GM23338 (cell line): ENCODE results near the gene ARHGAP10. TPM values are rescaled to one million over a fixed set of nuclear protein-coding genes. Genes with fewer than 3 reads are reported as not detected.

Experiments
- ATAC-seq: fragments of 200-7000 bp; cut with Tn5 transposase; 3 replicates; pipeline ENCODE4 v1.9.1; 2020
- DNase-seq: peaks from one replicate; pipeline ENCODE4 v3.0.0-alpha.2; 2015; ENCODE audit warnings: low spot score
- H2AFZ ChIP-seq: fragments of 200-600 bp; sonication (generic); 2 replicates; pipeline ENCODE4 v1.8.0; 2016; ENCODE audit warnings: antibody characterized with exemption, mild to moderate bottlenecking, moderate library complexity
- H3F3A ChIP-seq: fragments of 200-600 bp; sonication (generic); replicated peaks from 2 replicates; pipeline ENCODE4 v1.8.0; 2017; ENCODE audit warnings: antibody characterized with exemption, mixed run types, low read depth
- H3K27ac ChIP-seq: fragments of 200-600 bp; sonication (generic); 2 replicates; pipeline ENCODE4 v1.6.1; 2016; ENCODE audit warnings: low read depth
- H3K27me3 ChIP-seq: fragments of 200-600 bp; sonication (generic); 2 replicates; pipeline ENCODE4 v1.8.0; 2016; ENCODE audit warnings: mild to moderate bottlenecking, mixed run types, moderate library complexity; ENCODE audit not compliant: insufficient read depth
- H3K36me3 ChIP-seq: fragments of 200-600 bp; sonication (generic); 2 replicates; pipeline ENCODE4 v1.8.0; 2016; ENCODE audit warnings: mild to moderate bottlenecking; ENCODE audit not compliant: insufficient read depth
- H3K4me1 ChIP-seq: fragments of 200-600 bp; sonication (generic); 2 replicates; pipeline ENCODE4 v1.8.0; 2016; ENCODE audit warnings: mild to moderate bottlenecking, moderate library complexity; ENCODE audit not compliant: insufficient read depth
- H3K4me2 ChIP-seq: fragments of 200-600 bp; sonication (generic); 2 replicates; pipeline ENCODE4 v1.7.1; 2017; ENCODE audit warnings: mixed run types
- H3K4me3 ChIP-seq: fragments of 200-600 bp; sonication (generic); 2 replicates; pipeline ENCODE4 v1.6.1; 2016; ENCODE audit warnings: mixed run types
- H3K79me2 ChIP-seq: fragments of 200-600 bp; sonication (generic); replicated peaks from 2 replicates; pipeline ENCODE4 v1.8.0; 2017; ENCODE audit warnings: mild to moderate bottlenecking; ENCODE audit not compliant: insufficient read depth
- H3K9me2 ChIP-seq: fragments of 200-600 bp; sonication (generic); 2 replicates; pipeline ENCODE4 v1.8.0; 2017; ENCODE audit not compliant: insufficient read depth
- H4K20me1 ChIP-seq: fragments of 200-600 bp; sonication (generic); replicated peaks from 2 replicates; pipeline ENCODE4 v1.8.0; 2017; ENCODE audit warnings: mild to moderate bottlenecking; ENCODE audit not compliant: insufficient read depth
- H3K27ac Mint-ChIP-seq: 2 replicates; pipeline ENCODE4 v1.8.0; 2020; ENCODE audit warnings: inconsistent platforms, mild to moderate bottlenecking, moderate library complexity, mixed read lengths
- H3K27me3 Mint-ChIP-seq: 3 replicates; pipeline ENCODE4 v1.8.0; 2022; ENCODE audit warnings: low read depth, mild to moderate bottlenecking, moderate library complexity, mixed read lengths, inconsistent platforms; ENCODE audit not compliant: insufficient read depth, poor library complexity
- H3K36me3 Mint-ChIP-seq: 3 replicates; pipeline ENCODE4 v1.8.0; 2021; ENCODE audit warnings: low read depth, mild to moderate bottlenecking, inconsistent platforms, moderate library complexity, mixed read lengths
- H3K4me1 Mint-ChIP-seq: 3 replicates; pipeline ENCODE4 v1.8.0; 2020; ENCODE audit warnings: mild to moderate bottlenecking, inconsistent platforms, mixed read lengths
- H3K4me3 Mint-ChIP-seq: 3 replicates; pipeline ENCODE4 v1.8.0; 2021; ENCODE audit warnings: moderate library complexity, mild to moderate bottlenecking, inconsistent platforms, mixed read lengths
- H3K9me3 Mint-ChIP-seq: 3 replicates; pipeline ENCODE4 v1.8.0; 2020; ENCODE audit warnings: moderate library complexity, mild to moderate bottlenecking, inconsistent platforms, mixed read lengths
- CTCF ChIP-seq, 2 experiments: fragments of 200-600 bp in 1 of 2; sonication (generic) in 1 of 2; conservative IDR thresholded peaks; 2 replicates each; pipeline versions ENCODE4 v1.5.1 to v1.6.1; 2016 to 2017; ENCODE audit warnings: antibody characterized with exemption in 2 of 2, low read depth in 2 of 2, mild to moderate bottlenecking in 2 of 2, moderate library complexity in 1 of 2
- NANOG ChIP-seq: IDR thresholded peaks from 2 replicates; pipeline ENCODE4 v1.6.1; 2016; ENCODE audit warnings: antibody characterized with exemption, borderline replicate concordance
- REST ChIP-seq: IDR thresholded peaks from one replicate; pipeline ENCODE4 v1.6.1; 2018; ENCODE audit warnings: antibody characterized with exemption; ENCODE audit not compliant: unreplicated experiment
- ZNF114 ChIP-seq: fragments of 250-450 bp; sonication (Bioruptor Pico); IDR thresholded peaks from 2 replicates; pipeline ENCODE4 v1.5.0; 2020; ENCODE audit warnings: mild to moderate bottlenecking, moderate library complexity
- ZNF331 ChIP-seq: fragments of 250-450 bp; sonication (Bioruptor Pico); IDR thresholded peaks from 2 replicates; pipeline ENCODE4 v1.5.0; 2020; ENCODE audit warnings: low read depth, mild to moderate bottlenecking, moderate library complexity
- ZNF462 ChIP-seq: fragments of 250-450 bp; sonication (Bioruptor Pico); IDR thresholded peaks from 2 replicates; pipeline ENCODE4 v1.5.0; 2020; ENCODE audit warnings: mild to moderate bottlenecking, moderate library complexity
- polyA plus RNA-seq: library from polyadenylated mRNA; unstranded; fragments of >200 nt; fragmentation: Nextera tagmentation; extraction: Ambion mirVana; gene quantifications from 2 replicates; pipeline ENCODE4 v1.2.1, GENCODE V29; 2016
- total RNA-seq: library from RNA; depleted of rRNA; stranded (reverse); fragments of >200 nt; shearing (Covaris generic); gene quantifications from 2 replicates; pipeline ENCODE4 v1.2.3, GENCODE V29; 2014

The ARHGAP10 gene
- total and polyA plus RNA-seq, 2 experiments from 2014 or later = 5.1 to 6.3 TPM

- Mint-ChIP-seq H3K4me1 (peaks cover 39% of the 10 kb centered on the region), H3K36me3 (no peaks in the 10 kb centered on the region; the same call in 2 of the 3 replicates)
- no peak for ATAC-seq
Measured at GRCh38 chr4:147834480-147834879, 102.6 kb downstream of the ARHGAP10 start.

More at GRCh38 chr4:147834480-147834879, 102.6 kb downstream of the ARHGAP10 start:
- no peak overlapping the region for H2AFZ ChIP-seq
- H3K9me2 ChIP-seq = no peaks in the 10 kb centered on the region
- no peaks in the 10 kb centered on the region for H3F3A ChIP-seq
- H3K27ac ChIP-seq = peak overlapping the region; percentile 78; the same call in 1 of the 2 replicates
- no peaks in the 10 kb centered on the region for H3K79me2 ChIP-seq
- H3K4me2 ChIP-seq = no peak overlapping the region
- Mint-ChIP-seq H3K27me3 (no peaks in the 10 kb centered on the region), H3K9me3 (no peaks in the 10 kb centered on the region), H3K4me3 (no peak overlapping the region), H3K27ac (no peak overlapping the region)
- TF ChIP-seq REST = no peak
- no peak for TF ChIP-seq NANOG
- TF ChIP-seq ZNF114 (CRISPR knock-in tag) = no peak
- no peak for TF ChIP-seq ZNF462 (CRISPR knock-in tag)
- no peak for TF ChIP-seq CTCF (conservative IDR thresholded peaks at IDR 0.05; ENCODE audit: low read depth in 2 of 2)
- no peak for TF ChIP-seq ZNF331 (CRISPR knock-in tag)
- DNase-seq = no peak
- peaks cover 31% of the 10 kb centered on the region for H3K4me1 ChIP-seq
- no peaks in the 10 kb centered on the region for H4K20me1 ChIP-seq
- no peaks in the 10 kb centered on the region for H3K36me3 ChIP-seq
- H3K27me3 ChIP-seq = no peaks in the 10 kb centered on the region
- H3K4me3 ChIP-seq = no peak overlapping the region
